PC-3 (cell line): ENCODE results near the gene NR2F6. TPM values are rescaled to one million over a fixed set of nuclear protein-coding genes. Genes with fewer than 3 reads are reported as not detected.

Experiments used
- ATAC-seq: fragments of 200-7000 bp; cut with Tn5 transposase; 2 replicates; pipeline ENCODE4 v1.9.1; 2020; ENCODE audit warnings: mild to moderate bottlenecking, moderate library complexity
- BruUV-seq: library from RNA; stranded (reverse); fragments of 400-500 nt; replicated peaks from 2 replicates; lab custom pipeline; 2021; lab: Mats Ljungman, UMichigan
- CTCF ChIA-PET: fragments of 300-600 bp; sonication (Branson Sonifier 250); formaldehyde crosslinking; loops from one replicate; lab custom pipeline; 2022; ENCODE audit warnings: antibody characterized with exemption; lab: Charles Lee
- POLR2A ChIA-PET: fragments of 300-600 bp; sonication (Branson Sonifier 250); formaldehyde crosslinking; loops from one replicate; lab custom pipeline; 2022; ENCODE audit warnings: antibody characterized with exemption; ENCODE audit not compliant: unreplicated experiment; lab: Charles Lee
- DNase-seq: peaks from one replicate; pipeline ENCODE4 v3.0.0-alpha.2; 2015
- H2AFZ ChIP-seq: fragments of 300-600 bp; sonication (generic); 2 replicates; pipeline ENCODE4 v1.6.0; 2016; ENCODE audit warnings: antibody characterized with exemption, low read length
- H3F3A ChIP-seq: fragments of 300-600 bp; sonication (generic); one replicate; pipeline ENCODE4 v1.6.0; 2017; ENCODE audit warnings: antibody characterized with exemption, low read length, control low read depth, mild to moderate bottlenecking; ENCODE audit not compliant: unreplicated experiment
- H3K27ac ChIP-seq: fragments of 300-600 bp; sonication (generic); 2 replicates; pipeline ENCODE4 v1.5.1; 2016; ENCODE audit warnings: mild to moderate bottlenecking, low read length
- H3K27me3 ChIP-seq: fragments of 300-600 bp; sonication (generic); 2 replicates; pipeline ENCODE4 v1.6.1; 2016; ENCODE audit warnings: low read length, mixed read lengths
- H3K36me3 ChIP-seq: fragments of 300-600 bp; sonication (generic); 2 replicates; pipeline ENCODE4 v1.6.1; 2016; ENCODE audit warnings: low read depth, mixed run types, low read length, mixed read lengths
- H3K4me1 ChIP-seq: fragments of 300-600 bp; sonication (generic); 2 replicates; pipeline ENCODE4 v1.5.1; 2016; ENCODE audit warnings: low read length; ENCODE audit not compliant: insufficient read depth
- H3K4me2 ChIP-seq: fragments of 300-600 bp; sonication (generic); 2 replicates; pipeline ENCODE4 v1.6.0; 2016; ENCODE audit warnings: low read length
- H3K4me3 ChIP-seq: fragments of 300-600 bp; sonication (generic); 2 replicates; pipeline ENCODE4 v1.5.1; 2016; ENCODE audit warnings: mild to moderate bottlenecking, low read length, mixed read lengths
- H3K79me2 ChIP-seq: fragments of 300-600 bp; sonication (generic); 2 replicates; pipeline ENCODE4 v1.6.1; 2017; ENCODE audit warnings: low read length, mixed read lengths
- H3K9ac ChIP-seq: fragments of 300-600 bp; sonication (generic); 2 replicates; pipeline ENCODE4 v1.6.0; 2016; ENCODE audit warnings: mild to moderate bottlenecking, low read length
- H3K9me2 ChIP-seq: fragments of 300-600 bp; sonication (generic); replicated peaks from 2 replicates; pipeline ENCODE4 v1.6.1; 2016; ENCODE audit warnings: mixed run types, low read length, mixed read lengths
- H3K9me3 ChIP-seq: fragments of 300-600 bp; sonication (generic); 2 replicates; pipeline ENCODE4 v1.6.1; 2016; ENCODE audit warnings: low read length, mixed read lengths
- H4K20me1 ChIP-seq: fragments of 300-600 bp; sonication (generic); 2 replicates; pipeline ENCODE4 v1.6.1; 2016; ENCODE audit warnings: low read length, mixed read lengths
- CTCF ChIP-seq: fragments of 300-600 bp; sonication (generic); conservative IDR thresholded peaks from 2 replicates; pipeline ENCODE4 v1.5.1; 2017; ENCODE audit warnings: antibody characterized with exemption, low read depth, mild to moderate bottlenecking, low read length
- EZH2 ChIP-seq: fragments of 300-600 bp; sonication (generic); IDR thresholded peaks from one replicate; pipeline ENCODE4 v1.6.1; 2017; ENCODE audit warnings: antibody characterized with exemption, mild to moderate bottlenecking, low read length; ENCODE audit not compliant: unreplicated experiment
- EZH2phosphoT487 ChIP-seq: fragments of 300-600 bp; sonication (generic); IDR thresholded peaks from 2 replicates; pipeline ENCODE4 v1.6.1; 2018; ENCODE audit warnings: mild to moderate bottlenecking, antibody characterized with exemption, low read length, borderline replicate concordance
- intact Hi-C: fragments of 100-400 bp; cut with micrococcal nuclease; formaldehyde crosslinking; loops from 2 replicates; pipeline ENCODE4 v1.9.0; 2023
- total RNA-seq: library from RNA; depleted of rRNA; stranded (reverse); fragments of >200 nt; gene quantifications from 2 replicates; pipeline ENCODE4 v1.2.3, GENCODE V29; 2014

Gene NR2F6
- total RNA-seq, 1 experiment from 2014 or later = 134 TPM

GRCh38 chr19:17254636-17255035 is 8.9 kb upstream of the NR2F6 start:
- ATAC-seq = no peak
- DNase-seq = no peak
- no peaks in the 10 kb centered on the region for H3F3A ChIP-seq
- ChIA-PET POLR2A (interaction anchor here (0.6 kb wide), 1 partner anchor 635 kb away, joined by 3 read pairs; no protein-coding TSS in a partner anchor), CTCF (interaction anchor here (1.2 kb wide), 1 partner anchor 8 kb away, joined by 5 read pairs; no protein-coding TSS in a partner anchor)
- BruUV-seq = no TSS peak
- H3K4me2 ChIP-seq = no peak overlapping the region
- H3K9ac ChIP-seq = no peak overlapping the region
- H3K27ac ChIP-seq = no peak overlapping the region
- H2AFZ ChIP-seq = no peak overlapping the region
- no peak overlapping the region for H3K4me3 ChIP-seq
- no peaks in the 10 kb centered on the region for H3K9me2 ChIP-seq
- no peak for TF ChIP-seq CTCF
- TF ChIP-seq EZH2phosphoT487 = no peak
- TF ChIP-seq EZH2 = no peak
- 0 out of 2 replicates have a peak, but pooled peaks cover 2% of the 10 kb centered on the region for H3K4me1 ChIP-seq
- 0 out of 2 replicates have a peak, but pooled peaks cover 3% of the 10 kb centered on the region for H3K9me3 ChIP-seq
- intact Hi-C loops = no loop called here
- no peaks in the 10 kb centered on the region for H3K79me2 ChIP-seq
- no peaks in the 10 kb centered on the region for H3K27me3 ChIP-seq
- no peaks in the 10 kb centered on the region for H3K36me3 ChIP-seq
- H4K20me1 ChIP-seq = no peaks in the 10 kb centered on the region

- 0 out of 2 replicates have a peak overlapping the region, but pooled peaks have one; percentile 23 for H3K27ac ChIP-seq
- intact Hi-C loops = no loop called here
- ChIA-PET CTCF (interaction anchor here (1.0 kb wide), 1 partner anchor 10 kb away, joined by 4 read pairs; no protein-coding TSS in a partner anchor), POLR2A (no interaction called here)
- peaks cover 27% of the 10 kb centered on the region for H3K4me1 ChIP-seq
- TF ChIP-seq EZH2 = no peak
- no peak for TF ChIP-seq CTCF
- no peak for TF ChIP-seq EZH2phosphoT487
- no peaks in the 10 kb centered on the region for H4K20me1 ChIP-seq
- no peaks in the 10 kb centered on the region for H3K27me3 ChIP-seq
- H3F3A ChIP-seq = no peaks in the 10 kb centered on the region
- BruUV-seq = no TSS peak
- no peak for DNase-seq
- H3K9me3 ChIP-seq = no peaks in the 10 kb centered on the region
- no peak overlapping the region for H3K4me3 ChIP-seq
- H3K4me2 ChIP-seq = no peak overlapping the region
- no peak for ATAC-seq
- no peaks in the 10 kb centered on the region for H3K36me3 ChIP-seq
- peaks cover 2% of the 10 kb centered on the region for H3K79me2 ChIP-seq
- no peak overlapping the region for H3K9ac ChIP-seq
- no peaks in the 10 kb centered on the region for H3K9me2 ChIP-seq
- H2AFZ ChIP-seq = no peak overlapping the region
Measured at GRCh38 chr19:17249887-17250548, 4.3 kb upstream of the NR2F6 start.
